ENCODE measurements around the gene VCAM1. TPM values are rescaled to one million over a fixed set of nuclear protein-coding genes. Genes with fewer than 3 reads are reported as not detected.

VCAM1 gene
- total RNA-seq (2014; rRNA removed; shearing (Covaris generic)): not detected in 2 replicates
- not detected in 2 replicates for total RNA-seq (2022)
- Bru-seq, nascent RNA: not detected
- BruChase-seq, experiment 1, labeled RNA remaining after a 6-hour chase: not detected
- not detected for BruChase-seq, experiment 2, labeled RNA remaining after a 2-hour chase
- long read RNA-seq: 0 reads

- CTCF ChIA-PET (ENCODE audit: unreplicated experiment): no interaction called here
- no peaks in the 10 kb centered on the region for H3K4me1 ChIP-seq (ENCODE audit: insufficient read depth, low read length, poor library complexity, severe bottlenecking)
- H3K27ac ChIP-seq (ENCODE audit: low read depth, low read length, poor library complexity, severe bottlenecking): no peak within 1 kb of the TSS
- H3K4me3 ChIP-seq (ENCODE audit: low read depth, low read length, poor library complexity, severe bottlenecking): no peak within 1 kb of the TSS
- BruUV-seq (replicated peaks): no TSS peak
- H3K4me2 ChIP-seq (ENCODE audit: low read length): no peak within 1 kb of the TSS
- no peak within 1 kb of the TSS for H2AFZ ChIP-seq (ENCODE audit: low read length)
- DNase-seq (ENCODE audit: low spot score): no peak
- H4K20me1 ChIP-seq (ENCODE audit: insufficient read depth, low read length): no peaks in the 10 kb centered on the region
- H3K9me3 ChIP-seq (ENCODE audit: low read length): no peaks in the 10 kb centered on the region
- no peaks in the 10 kb centered on the region for H3K9me2 ChIP-seq (ENCODE audit: insufficient read depth, low read length)
- no peaks in the 10 kb centered on the region for H3K79me2 ChIP-seq (ENCODE audit: insufficient read depth, low read depth, low read length)
- TF ChIP-seq CTCF (conservative IDR thresholded peaks at IDR 0.05; ENCODE audit: low read length) (no peak), EZH2phosphoT487 (IDR thresholded peaks at IDR 0.05; ENCODE audit: borderline replicate concordance, low read depth, low read length) (no peak)
- no peaks in the 10 kb centered on the region for H3K36me3 ChIP-seq (ENCODE audit: insufficient read depth, low read length)
- POLR2A ChIA-PET: interaction anchor here (0.8 kb wide), 1 partner anchor 75 kb away, joined by 3 read pairs; no protein-coding TSS in a partner anchor
- intact Hi-C loops (cut with micrococcal nuclease; ENCODE audit: unreplicated experiment): no loop called here
These were observed at the start of gene VCAM1 for GRCh38 chr1:100719490-100719889. Gene VCAM1, plus strand, starts transcription at chr1:100719742. Its CDS starts 119 bp downstream, at chr1:100719861.

- no peak overlapping the region for H3K27ac ChIP-seq (ENCODE audit: low read depth, low read length, poor library complexity, severe bottlenecking)
- H3K9me3 ChIP-seq (ENCODE audit: low read length): no peaks in the 10 kb centered on the region
- no peaks in the 10 kb centered on the region for H3K4me1 ChIP-seq (ENCODE audit: insufficient read depth, low read length, poor library complexity, severe bottlenecking)
- ChIA-PET CTCF (ENCODE audit: unreplicated experiment) (no interaction called here), POLR2A (no interaction called here)
- no peaks in the 10 kb centered on the region for H3K36me3 ChIP-seq (ENCODE audit: insufficient read depth, low read length)
- TF ChIP-seq EZH2phosphoT487 (IDR thresholded peaks at IDR 0.05; ENCODE audit: borderline replicate concordance, low read depth, low read length) (no peak), CTCF (conservative IDR thresholded peaks at IDR 0.05; ENCODE audit: low read length) (no peak)
- H4K20me1 ChIP-seq (ENCODE audit: insufficient read depth, low read length): no peaks in the 10 kb centered on the region
- DNase-seq (ENCODE audit: low spot score): no peak
- no peak overlapping the region for H3K4me3 ChIP-seq (ENCODE audit: low read depth, low read length, poor library complexity, severe bottlenecking)
- no peak overlapping the region for H3K4me2 ChIP-seq (ENCODE audit: low read length)
- BruUV-seq (replicated peaks): no TSS peak
- intact Hi-C loops (cut with micrococcal nuclease; ENCODE audit: unreplicated experiment): no loop called here
- H3K79me2 ChIP-seq (ENCODE audit: insufficient read depth, low read depth, low read length): no peaks in the 10 kb centered on the region
- H2AFZ ChIP-seq (ENCODE audit: low read length): no peak overlapping the region
- no peaks in the 10 kb centered on the region for H3K9me2 ChIP-seq (ENCODE audit: insufficient read depth, low read length)
These were observed 49.5 kb upstream of the VCAM1 start for GRCh38 chr1:100670083-100670482.

- intact Hi-C loops (cut with micrococcal nuclease; ENCODE audit: unreplicated experiment): no loop called here
- POLR2A ChIA-PET: no interaction called here
- H3K4me2 ChIP-seq (ENCODE audit: low read length): no peak overlapping the region
- no peak overlapping the region for H2AFZ ChIP-seq (ENCODE audit: low read length)
- no peak overlapping the region for H3K4me3 ChIP-seq (ENCODE audit: low read depth, low read length, poor library complexity, severe bottlenecking)
- no peaks in the 10 kb centered on the region for H3K36me3 ChIP-seq (ENCODE audit: insufficient read depth, low read length)
- no peaks in the 10 kb centered on the region for H3K4me1 ChIP-seq (ENCODE audit: insufficient read depth, low read length, poor library complexity, severe bottlenecking)
- no peaks in the 10 kb centered on the region for H3K9me2 ChIP-seq (ENCODE audit: insufficient read depth, low read length)
- CTCF ChIA-PET (ENCODE audit: unreplicated experiment): no interaction called here
- no peaks in the 10 kb centered on the region for H3K9me3 ChIP-seq (ENCODE audit: low read length)
- H3K79me2 ChIP-seq (ENCODE audit: insufficient read depth, low read depth, low read length): no peaks in the 10 kb centered on the region
- H3K27ac ChIP-seq (ENCODE audit: low read depth, low read length, poor library complexity, severe bottlenecking): no peak overlapping the region
- TF ChIP-seq EZH2phosphoT487 (IDR thresholded peaks at IDR 0.05; ENCODE audit: borderline replicate concordance, low read depth, low read length): no peak
- no peaks in the 10 kb centered on the region for H4K20me1 ChIP-seq (ENCODE audit: insufficient read depth, low read length)
- no peak for DNase-seq (ENCODE audit: low spot score)
- no TSS peak for BruUV-seq (replicated peaks)
These were observed 47.9 kb upstream of the VCAM1 start for GRCh38 chr1:100671601-100672000.

Data from OCI-LY7 (cell line).